ENCODE measurements around the gene CFAP91.
"Not testable (repeated sequence)": the region's sequence is repeated elsewhere in the genome, so short reads cannot be mapped to it uniquely, and the experiment has no call there.

Gene CFAP91

DNA sequence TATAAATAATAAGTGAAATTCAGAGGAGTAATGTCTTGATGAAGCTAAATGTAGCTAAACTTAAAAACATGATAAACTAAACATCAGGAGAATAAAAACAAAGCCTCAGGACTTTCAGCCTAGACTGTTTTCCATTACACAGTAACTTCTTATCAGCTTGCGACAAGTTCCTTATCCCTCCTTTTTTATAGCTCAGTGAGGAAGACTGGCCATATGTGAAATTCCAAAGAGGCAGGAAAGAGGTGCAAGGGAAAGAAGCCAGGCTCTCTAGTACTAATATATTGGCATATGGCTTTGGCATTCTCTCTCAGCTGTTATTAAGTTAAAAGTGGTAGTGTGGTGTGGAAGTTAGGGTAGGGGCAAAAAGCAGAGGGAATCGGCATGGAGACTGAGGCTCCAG is 30.0 kb upstream of the CFAP91 start:
- DNase-seq (ENCODE audit: low read depth) = no peak
- no peak overlapping the region for H3K4me3 ChIP-seq (ENCODE audit: low read length)
- TF ChIP-seq, protein P1, sequence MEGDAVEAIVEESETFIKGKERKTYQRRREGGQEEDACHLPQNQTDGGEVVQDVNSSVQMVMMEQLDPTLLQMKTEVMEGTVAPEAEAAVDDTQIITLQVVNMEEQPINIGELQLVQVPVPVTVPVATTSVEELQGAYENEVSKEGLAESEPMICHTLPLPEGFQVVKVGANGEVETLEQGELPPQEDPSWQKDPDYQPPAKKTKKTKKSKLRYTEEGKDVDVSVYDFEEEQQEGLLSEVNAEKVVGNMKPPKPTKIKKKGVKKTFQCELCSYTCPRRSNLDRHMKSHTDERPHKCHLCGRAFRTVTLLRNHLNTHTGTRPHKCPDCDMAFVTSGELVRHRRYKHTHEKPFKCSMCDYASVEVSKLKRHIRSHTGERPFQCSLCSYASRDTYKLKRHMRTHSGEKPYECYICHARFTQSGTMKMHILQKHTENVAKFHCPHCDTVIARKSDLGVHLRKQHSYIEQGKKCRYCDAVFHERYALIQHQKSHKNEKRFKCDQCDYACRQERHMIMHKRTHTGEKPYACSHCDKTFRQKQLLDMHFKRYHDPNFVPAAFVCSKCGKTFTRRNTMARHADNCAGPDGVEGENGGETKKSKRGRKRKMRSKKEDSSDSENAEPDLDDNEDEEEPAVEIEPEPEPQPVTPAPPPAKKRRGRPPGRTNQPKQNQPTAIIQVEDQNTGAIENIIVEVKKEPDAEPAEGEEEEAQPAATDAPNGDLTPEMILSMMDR (conservative IDR thresholded peaks at IDR 0.05; ENCODE audit: low read length) = no peak

DNA sequence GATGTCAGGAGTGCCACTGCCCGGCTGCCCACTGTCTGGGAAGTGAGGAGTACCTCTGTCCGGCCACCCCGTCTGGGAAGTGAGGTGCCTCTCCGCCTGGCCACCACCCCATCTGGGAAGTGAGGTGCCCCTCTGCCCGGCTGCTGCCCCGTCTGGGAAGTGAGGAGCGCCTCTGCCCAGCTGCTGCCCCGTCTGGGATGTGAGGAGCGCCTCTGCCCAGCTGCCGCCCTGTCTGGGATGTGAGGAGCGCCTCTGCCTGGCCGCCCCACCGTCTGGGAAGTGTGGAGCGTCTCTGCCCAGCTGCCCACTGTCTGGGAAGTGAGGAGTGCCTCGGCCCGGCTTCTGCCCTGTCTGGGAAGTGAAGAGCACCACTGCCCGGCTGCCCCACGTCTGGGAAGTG is 28.9 kb upstream of the CFAP91 start:
- TF ChIP-seq, protein P1 (conservative IDR thresholded peaks at IDR 0.05; ENCODE audit: low read length) = no peak
- no peak overlapping the region for H3K4me3 ChIP-seq (ENCODE audit: low read length)
- no peak for DNase-seq (ENCODE audit: low read depth)

DNA sequence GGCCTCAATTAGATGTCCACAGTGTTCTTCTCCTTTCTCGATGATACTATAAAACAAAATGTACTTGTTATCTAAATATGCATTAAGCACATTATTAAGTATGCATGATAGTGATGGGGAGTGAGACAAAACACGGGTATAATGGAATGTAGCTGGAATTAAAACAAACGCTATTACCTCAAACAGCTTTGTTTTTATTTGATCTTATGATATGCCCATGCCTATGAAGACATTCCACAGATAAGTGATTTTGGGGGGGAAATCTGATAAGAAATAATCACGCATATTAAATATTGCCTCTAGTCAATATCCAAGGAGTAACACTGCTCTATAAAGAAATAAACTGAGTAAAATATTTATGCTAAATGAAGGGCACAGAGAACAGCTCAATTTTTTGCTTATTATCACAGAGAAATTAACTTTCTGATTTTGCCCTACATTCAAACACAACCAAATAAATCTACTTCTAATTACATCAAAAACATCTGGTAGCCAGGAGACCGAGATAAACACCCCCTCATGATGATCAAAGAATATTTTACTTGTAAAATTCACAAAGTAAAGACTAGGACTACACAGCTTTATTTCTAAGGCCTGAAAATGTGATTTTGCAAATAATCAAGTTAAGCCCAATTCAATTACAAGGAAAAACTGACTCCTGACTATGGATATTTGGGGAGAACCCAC is 27.5 kb upstream of the CFAP91 start:
- TF ChIP-seq, protein P1 (conservative IDR thresholded peaks at IDR 0.05; ENCODE audit: low read length) = no peak
- H3K4me3 ChIP-seq (ENCODE audit: low read length) = no peak overlapping the region
- DNase-seq (ENCODE audit: low read depth) = no peak

DNA sequence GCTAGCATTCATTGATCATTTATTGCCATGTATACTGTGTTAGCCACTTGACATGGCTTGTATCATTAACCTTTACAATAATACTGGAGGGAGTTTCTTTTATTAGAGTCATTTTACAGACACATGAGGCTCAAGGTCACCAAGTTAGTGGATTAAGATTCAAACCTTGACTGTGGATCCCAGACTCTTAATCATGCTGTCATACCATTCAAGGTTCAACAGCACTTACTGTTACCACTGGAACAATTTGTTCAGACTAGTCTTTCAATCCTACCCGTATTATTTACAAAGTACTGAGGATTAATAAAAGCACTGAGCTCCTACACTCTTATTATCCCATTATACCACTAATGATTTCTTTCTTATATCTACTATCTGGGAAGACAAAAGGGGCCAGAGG is 26.8 kb upstream of the CFAP91 start:
- no peak for DNase-seq (ENCODE audit: low read depth)
- peak overlapping the region; percentile 79 for H3K4me3 ChIP-seq (ENCODE audit: low read length)
- TF ChIP-seq, protein P1 (conservative IDR thresholded peaks at IDR 0.05; ENCODE audit: low read length) = no peak

DNA sequence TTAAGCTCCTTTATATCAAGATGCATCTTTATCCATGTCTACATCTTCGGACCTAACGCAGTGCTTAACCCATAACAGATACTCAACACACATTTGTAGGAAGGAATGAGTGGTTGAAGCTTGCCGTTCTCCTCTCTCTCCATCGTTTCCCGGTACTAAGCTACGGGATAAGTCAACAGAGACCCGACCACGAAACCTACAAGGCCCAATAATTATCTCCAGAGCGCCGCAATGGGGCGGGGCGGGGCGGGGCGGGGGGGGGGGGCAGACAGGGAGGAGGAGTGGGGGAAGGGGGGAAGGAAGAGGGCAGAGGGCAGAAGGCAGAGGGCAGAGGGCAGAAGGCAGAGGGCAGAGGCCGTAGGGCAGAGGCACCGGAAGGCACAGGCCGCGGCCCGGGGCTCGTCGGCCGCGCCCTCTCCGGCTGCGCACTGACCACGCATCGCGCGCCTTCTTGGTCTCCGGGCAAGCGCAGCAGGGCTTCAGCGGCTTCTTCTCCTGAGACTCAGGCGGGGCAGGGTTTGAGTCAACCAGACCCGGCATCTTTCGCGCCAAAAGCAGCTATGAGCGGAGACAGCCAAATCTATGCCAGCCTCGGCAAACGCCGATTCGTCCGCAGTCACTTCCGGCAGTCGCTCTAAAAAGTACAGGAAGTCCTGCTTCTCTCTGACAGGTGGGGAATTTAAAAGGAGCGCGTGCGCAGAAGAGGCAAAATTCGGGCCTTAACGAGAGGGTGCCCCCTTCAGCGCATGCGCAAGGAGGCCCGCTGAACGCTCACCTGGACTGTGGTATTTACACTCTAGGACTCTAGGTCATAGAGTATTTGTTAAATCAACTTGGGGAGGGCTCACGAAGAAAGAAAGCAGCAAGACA is 25.8 kb upstream of the CFAP91 start, which contains the start of gene COX17:
Gene COX17, minus strand, starts transcription at position 636 of the 870 bp plus-strand sequence. Its CDS starts 96 bp downstream, at position 540.
- DNase-seq (ENCODE audit: low read depth) = peak; percentile 95
- peak within 1 kb of the TSS; percentile 79 for H3K4me3 ChIP-seq (ENCODE audit: low read length)
- TF ChIP-seq, protein P1 (conservative IDR thresholded peaks at IDR 0.05; ENCODE audit: low read length) = no peak

DNA sequence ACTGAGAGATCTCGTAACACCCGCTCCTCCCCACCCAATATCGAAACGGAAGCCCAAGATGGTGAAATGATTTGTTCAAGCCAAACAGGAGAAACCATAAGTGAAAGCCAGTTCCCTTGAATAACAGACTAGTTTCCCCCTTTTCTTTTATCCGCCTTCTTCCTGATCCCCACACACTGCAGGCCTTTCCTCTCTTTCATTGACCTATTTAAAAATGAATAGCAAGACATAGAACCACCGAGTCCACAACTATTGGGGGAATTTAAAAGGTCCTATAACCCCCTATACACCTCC is 25.2 kb upstream of the CFAP91 start:
- DNase-seq (ENCODE audit: low read depth) = no peak
- TF ChIP-seq, protein P1 (conservative IDR thresholded peaks at IDR 0.05; ENCODE audit: low read length) = no peak
- peak overlapping the region; percentile 79 for H3K4me3 ChIP-seq (ENCODE audit: low read length)

DNA sequence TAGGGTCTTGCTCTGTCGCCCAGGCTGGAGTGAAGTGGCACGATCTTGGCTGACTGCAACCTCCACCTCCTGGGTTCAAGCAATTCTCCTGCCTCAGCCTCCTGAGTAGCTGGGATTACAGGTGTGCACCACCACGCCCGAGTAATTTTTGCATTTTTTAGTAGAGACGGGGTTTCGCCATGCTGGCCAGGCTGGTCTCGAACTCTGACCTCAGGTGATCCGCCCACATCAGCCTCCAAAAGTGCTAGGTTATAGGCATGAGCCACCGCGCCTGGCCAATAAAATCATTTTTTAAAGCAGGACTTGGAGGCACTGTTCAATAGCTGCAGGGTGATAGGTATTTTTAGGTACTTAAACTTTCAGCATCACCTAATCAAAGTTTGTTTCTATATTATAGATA is 24.6 kb upstream of the CFAP91 start:
- H3K4me3 ChIP-seq (ENCODE audit: low read length); DNase-seq (ENCODE audit: low read depth): not testable (repeated sequence)
